ENCODE results near the gene JMJD8.
A peak's percentile ranks its signal among the peaks of the same experiment; 100 is the strongest.

JMJD8 gene

GRCh38 chr16:641326-642188 is 42.6 kb downstream of the JMJD8 start, which contains the start of gene MCRIP2 (continued):
- TF ChIP-seq ZNF280D (tag by site-specific recombination; IDR thresholded peaks at IDR 0.05) (no peak), ZNF366 (tag by site-specific recombination; conservative IDR thresholded peaks at IDR 0.05) (no peak), ZNF404 (tag by site-specific recombination; IDR thresholded peaks at IDR 0.05) (no peak), ZNF449 (tag by site-specific recombination; IDR thresholded peaks at IDR 0.05) (no peak), PBX3 (CRISPR knock-in tag; IDR thresholded peaks at IDR 0.05) (no peak), ZNF354C (tag by site-specific recombination; IDR thresholded peaks at IDR 0.05; ENCODE audit: borderline replicate concordance, low read depth) (no peak), IKZF3 (tag by site-specific recombination; IDR thresholded peaks at IDR 0.05) (no peak), ZNF280C (tag by site-specific recombination; IDR thresholded peaks at IDR 0.05) (no peak), ZSCAN30 (tag by site-specific recombination; IDR thresholded peaks at IDR 0.05) (peak; percentile 68; the same call in 1 of the 2 replicates), GLIS1 (tag by site-specific recombination; IDR thresholded peaks at IDR 0.05) (peak; percentile 99), ZNF776 (tag by site-specific recombination; IDR thresholded peaks at IDR 0.05; ENCODE audit: borderline replicate concordance) (no peak), KLF16 (tag by site-specific recombination; IDR thresholded peaks at IDR 0.05) (no peak), ZNF341 (tag by site-specific recombination; IDR thresholded peaks at IDR 0.05; ENCODE audit: low read depth) (no peak), ZNF549 (tag by site-specific recombination; IDR thresholded peaks at IDR 0.05) (no peak), KLF8 (tag by site-specific recombination; IDR thresholded peaks at IDR 0.05) (peak; percentile 20; the same call in 1 of the 2 replicates), ZNF169 (tag by site-specific recombination; IDR thresholded peaks at IDR 0.05) (no peak), ZNF266 (tag by site-specific recombination; IDR thresholded peaks at IDR 0.05; ENCODE audit: low read depth) (no peak), ZNF692 (tag by site-specific recombination; IDR thresholded peaks at IDR 0.05) (no peak; the same call in 1 of the 2 replicates), ZNF600 (tag by site-specific recombination; IDR thresholded peaks at IDR 0.05) (0 out of 2 replicates have a peak, but pooled peaks have one; percentile 28), ZNF48 (tag by site-specific recombination; IDR thresholded peaks at IDR 0.05) (no peak), ZNF664 (tag by site-specific recombination; IDR thresholded peaks at IDR 0.05) (no peak), ZNF433 (tag by site-specific recombination; IDR thresholded peaks at IDR 0.05; ENCODE audit: low read depth) (no peak), ZBTB26 (tag by site-specific recombination; optimal IDR thresholded peaks at IDR 0.05) (peak; percentile 41), ZNF335 (tag by site-specific recombination; conservative IDR thresholded peaks at IDR 0.05) (peak; percentile 79), ZFP41 (tag by site-specific recombination; IDR thresholded peaks at IDR 0.05; ENCODE audit: borderline replicate concordance) (no peak), YY2 (tag by site-specific recombination; IDR thresholded peaks at IDR 0.05) (no peak), ZNF473 (tag by site-specific recombination; IDR thresholded peaks at IDR 0.05) (no peak), ZNF626 (tag by site-specific recombination; IDR thresholded peaks at IDR 0.05) (no peak), HOXC10 (CRISPR knock-in tag; IDR thresholded peaks at IDR 0.05) (no peak), ZNF10 (tag by site-specific recombination; IDR thresholded peaks at IDR 0.05) (no peak)

Measured in HEK293 (cell line).